Upper lobe of left lung (tissue), 4 donors: ENCODE measurements around the gene CENPM.

Source experiments
- CTCF ChIP-seq, 6 experiments: fragments of 450-650 bp in 4 of 6; fragments of 200-600 bp in 2 of 6; sonication (generic) in 2 of 6; IDR thresholded peaks; one replicate each; pipeline ENCODE4 v1.5.1; 2016 to 2019; ENCODE audit warnings: antibody characterized with exemption in 6 of 6
- EP300 ChIP-seq, 4 donors: sonication (generic); formaldehyde crosslinking; IDR thresholded peaks; one replicate each; pipeline ENCODE4 v1.5.1; 2017; ENCODE audit warnings: antibody characterized with exemption in 4 of 4, control low read depth in 2 of 4
- POLR2A ChIP-seq, 4 donors: fragments of 450-650 bp; IDR thresholded peaks; one replicate each; pipeline ENCODE4 v1.5.1; 2016 to 2017; ENCODE audit warnings: antibody characterized with exemption in 4 of 4, mild to moderate bottlenecking in 2 of 4
- POLR2AphosphoS5 ChIP-seq, 2 donors: sonication (generic); formaldehyde crosslinking; IDR thresholded peaks; one replicate each; pipeline ENCODE4 v1.5.1; 2017; ENCODE audit warnings: antibody characterized with exemption in 2 of 2

GRCh38 chr22:41957941-41958556 lies 11.1 kb upstream of the CENPM start:
- TF ChIP-seq EP300 (IDR thresholded peaks at IDR 0.05) (no peak), CTCF (IDR thresholded peaks at IDR 0.05) (peak in 1 of 6 experiments; percentile 5), POLR2A (IDR thresholded peaks at IDR 0.05) (no peak), POLR2AphosphoS5 (IDR thresholded peaks at IDR 0.05) (no peak)
